Pulmonary artery endothelial cell (primary cell): Measurements from ENCODE around the gene MAD1L1. TPM values are rescaled to one million over a fixed set of nuclear protein-coding genes. Genes with fewer than 3 reads are reported as not detected.

Source experiments
- DNase-seq: peaks from one replicate; pipeline ENCODE4 v3.0.0-alpha.2; 2011; ENCODE audit warnings: low read depth, low spot score
- total RNA-seq: library from RNA; depleted of rRNA; stranded (reverse); fragments of >200 nt; gene quantifications from 2 replicates; pipeline ENCODE4 v1.2.3, GENCODE V29; 2014

Gene MAD1L1
- total RNA-seq, 1 donor from 2014 or later = 53.2 TPM

- no peak for DNase-seq
Measured at GRCh38 chr7:2141021-2141410, 91.7 kb downstream of the MAD1L1 start.

- no peak for DNase-seq
Measured at GRCh38 chr7:2140216-2141020, 92.3 kb downstream of the MAD1L1 start.

- DNase-seq = no peak
Measured at GRCh38 chr7:2139004-2139699, 93.6 kb downstream of the MAD1L1 start.

- DNase-seq = no peak
Measured at GRCh38 chr7:2138146-2138765, 94.5 kb downstream of the MAD1L1 start.

GRCh38 chr7:2134740-2135139 lies 98.0 kb downstream of the MAD1L1 start:
- no peak for DNase-seq

GRCh38 chr7:2132243-2132642 lies 100.5 kb downstream of the MAD1L1 start:
- no peak for DNase-seq

GRCh38 chr7:2131800-2132199 lies 100.9 kb downstream of the MAD1L1 start:
- no peak for DNase-seq

GRCh38 chr7:2131341-2131740 lies 101.4 kb downstream of the MAD1L1 start:
- DNase-seq = no peak

- no peak for DNase-seq
Measured at GRCh38 chr7:2130096-2130375, 102.7 kb downstream of the MAD1L1 start.

GRCh38 chr7:2129323-2130095 lies 103.2 kb downstream of the MAD1L1 start:
- DNase-seq = no peak

GRCh38 chr7:2128601-2129322 lies 104.0 kb downstream of the MAD1L1 start:
- no peak for DNase-seq

- DNase-seq = no peak
Measured at GRCh38 chr7:2126621-2127020, 106.1 kb downstream of the MAD1L1 start.

GRCh38 chr7:2125931-2126330 lies 106.8 kb downstream of the MAD1L1 start:
- DNase-seq = no peak

- no peak for DNase-seq
Measured at GRCh38 chr7:2124604-2125345, 108.0 kb downstream of the MAD1L1 start.

- no peak for DNase-seq
Measured at GRCh38 chr7:2123916-2124315, 108.8 kb downstream of the MAD1L1 start.

- no peak for DNase-seq
Measured at GRCh38 chr7:2123360-2123759, 109.4 kb downstream of the MAD1L1 start.

- no peak for DNase-seq
Measured at GRCh38 chr7:2122651-2123050, 110.1 kb downstream of the MAD1L1 start.

GRCh38 chr7:2120841-2121830 lies 111.6 kb downstream of the MAD1L1 start:
- DNase-seq = no peak

GRCh38 chr7:2120251-2120660 lies 112.5 kb downstream of the MAD1L1 start:
- DNase-seq = no peak
